ENCODE measurements around the gene FOXD4L3.
"Not testable (repeated sequence)": the region's sequence is repeated elsewhere in the genome, so short reads cannot be mapped to it uniquely, and the experiment has no call there.

DNA sequence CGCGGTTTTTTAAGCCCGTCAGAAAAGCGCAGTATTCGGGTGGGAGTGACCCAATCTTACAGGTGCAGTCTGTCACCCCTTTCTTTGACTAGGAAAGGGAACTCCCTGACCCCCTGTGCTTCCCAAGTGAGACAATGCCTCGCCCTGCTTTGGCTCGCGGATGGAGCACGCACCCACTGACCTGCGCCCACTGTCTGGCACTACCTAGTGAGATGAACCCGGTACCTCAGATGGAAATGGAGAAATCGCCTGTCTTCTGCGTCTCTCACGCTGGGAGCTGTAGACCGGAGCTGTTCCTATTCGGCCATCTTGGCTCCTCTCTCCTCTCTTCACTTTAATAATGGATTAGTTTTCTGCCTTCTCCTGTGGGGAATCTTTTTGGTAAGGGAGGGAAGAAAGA lies 21.6 kb upstream of the FOXD4L3 start:
- TF ChIP-seq, protein P1, sequence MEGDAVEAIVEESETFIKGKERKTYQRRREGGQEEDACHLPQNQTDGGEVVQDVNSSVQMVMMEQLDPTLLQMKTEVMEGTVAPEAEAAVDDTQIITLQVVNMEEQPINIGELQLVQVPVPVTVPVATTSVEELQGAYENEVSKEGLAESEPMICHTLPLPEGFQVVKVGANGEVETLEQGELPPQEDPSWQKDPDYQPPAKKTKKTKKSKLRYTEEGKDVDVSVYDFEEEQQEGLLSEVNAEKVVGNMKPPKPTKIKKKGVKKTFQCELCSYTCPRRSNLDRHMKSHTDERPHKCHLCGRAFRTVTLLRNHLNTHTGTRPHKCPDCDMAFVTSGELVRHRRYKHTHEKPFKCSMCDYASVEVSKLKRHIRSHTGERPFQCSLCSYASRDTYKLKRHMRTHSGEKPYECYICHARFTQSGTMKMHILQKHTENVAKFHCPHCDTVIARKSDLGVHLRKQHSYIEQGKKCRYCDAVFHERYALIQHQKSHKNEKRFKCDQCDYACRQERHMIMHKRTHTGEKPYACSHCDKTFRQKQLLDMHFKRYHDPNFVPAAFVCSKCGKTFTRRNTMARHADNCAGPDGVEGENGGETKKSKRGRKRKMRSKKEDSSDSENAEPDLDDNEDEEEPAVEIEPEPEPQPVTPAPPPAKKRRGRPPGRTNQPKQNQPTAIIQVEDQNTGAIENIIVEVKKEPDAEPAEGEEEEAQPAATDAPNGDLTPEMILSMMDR (conservative IDR thresholded peaks at IDR 0.05): not testable (repeated sequence)
- not testable (repeated sequence) for TF ChIP-seq ZFX (IDR thresholded peaks at IDR 0.05)

Data from C4-2B (cell line).